ENCODE measurements around the gene VEZT.

Gene VEZT

GRCh38 chr12:95248604-95249360 lies 31.2 kb downstream of the VEZT start:
- no peak for DNase-seq (ENCODE audit: low read depth in 1 of 2, low spot score in 1 of 2)

DNA sequence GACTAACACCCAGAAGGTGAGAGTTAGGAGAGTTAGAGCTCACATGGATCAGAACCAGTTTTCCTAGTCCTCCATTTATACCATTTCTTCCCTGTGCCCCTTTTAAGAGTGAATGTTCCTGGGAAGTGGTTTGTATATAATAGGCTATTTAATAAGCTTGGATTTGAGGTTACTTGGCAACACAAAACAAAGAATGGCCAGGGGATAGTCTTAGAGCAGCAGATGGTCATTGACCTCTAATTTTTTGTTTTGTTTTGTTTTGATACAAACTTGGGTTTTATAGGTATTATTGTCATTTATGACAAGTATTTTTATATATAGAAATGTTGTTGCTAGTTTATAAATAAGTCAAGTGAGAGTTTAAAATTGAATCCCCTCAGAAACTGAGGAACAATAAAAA lies 35.8 kb downstream of the VEZT start:
- DNase-seq (ENCODE audit: low read depth in 1 of 2, low spot score in 1 of 2) = no peak

GRCh38 chr12:95257541-95257940 lies 39.9 kb downstream of the VEZT start:
- no peak for DNase-seq (ENCODE audit: low read depth in 1 of 2, low spot score in 1 of 2)

DNA sequence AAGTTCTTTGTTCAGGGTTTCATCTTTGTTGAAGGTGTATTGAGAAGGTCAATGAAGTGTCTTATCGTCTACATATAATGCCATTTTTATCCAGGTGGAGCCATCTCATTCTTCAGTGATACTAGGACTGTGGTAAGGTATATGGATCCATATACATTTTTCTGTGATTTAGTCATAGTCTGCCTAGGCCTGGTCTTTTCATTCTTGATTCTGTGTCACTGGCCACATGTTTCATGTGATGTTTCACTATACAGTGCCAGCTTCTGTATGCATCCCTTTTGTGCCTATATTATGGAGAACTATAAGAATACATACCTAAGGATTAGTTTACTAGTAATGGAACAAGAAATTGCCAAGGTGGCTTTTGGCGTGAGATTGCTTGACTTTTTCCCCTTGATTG lies 40.5 kb downstream of the VEZT start:
- no peak for DNase-seq (ENCODE audit: low read depth in 1 of 2, low spot score in 1 of 2)

DNA sequence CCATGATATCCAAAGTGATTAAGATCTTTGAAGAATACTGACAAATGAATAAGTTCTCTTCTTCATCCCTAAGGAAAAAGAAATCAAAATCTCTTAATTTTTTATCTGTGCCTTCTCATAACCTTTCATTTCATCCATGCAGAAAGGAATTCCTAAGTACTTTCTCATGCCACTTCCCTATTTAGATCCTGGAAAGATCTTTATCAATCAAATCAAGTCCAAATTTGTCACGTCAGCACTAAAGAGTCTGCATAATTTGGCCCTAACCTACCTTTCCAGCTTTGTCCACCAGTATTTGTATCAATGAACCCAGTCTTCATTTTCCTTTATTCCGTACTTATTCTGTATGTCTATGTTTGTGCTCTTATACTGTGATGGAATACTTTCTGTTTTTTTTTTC lies 41.2 kb downstream of the VEZT start:
- DNase-seq (ENCODE audit: low read depth in 1 of 2, low spot score in 1 of 2) = no peak

- DNase-seq (ENCODE audit: low read depth in 1 of 2, low spot score in 1 of 2) = no peak
Measured at GRCh38 chr12:95259368-95259767, 41.8 kb downstream of the VEZT start.

DNA sequence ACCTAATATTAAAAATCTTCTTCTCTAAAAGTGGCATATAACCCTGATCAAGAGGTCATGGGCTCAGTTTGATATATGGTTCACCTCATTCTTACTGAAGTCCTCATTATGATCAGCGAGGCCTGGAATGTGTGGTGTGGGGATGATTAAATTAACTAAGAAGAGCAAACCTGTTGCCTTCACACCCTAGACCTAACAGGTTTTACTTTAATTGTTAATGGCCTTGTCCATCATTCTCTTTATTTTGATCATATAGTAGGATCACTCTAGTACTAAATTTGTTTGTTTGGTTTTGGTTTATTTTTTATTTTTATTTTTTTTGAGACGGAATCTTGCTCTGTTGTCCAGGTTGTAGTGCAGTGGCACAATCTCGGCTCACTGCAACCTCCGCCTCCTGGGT lies 43.5 kb downstream of the VEZT start:
- DNase-seq (ENCODE audit: low read depth in 1 of 2, low spot score in 1 of 2) = no peak

- no peak for DNase-seq (ENCODE audit: low read depth in 1 of 2, low spot score in 1 of 2)
Measured at GRCh38 chr12:95262808-95263207, 45.2 kb downstream of the VEZT start.

DNA sequence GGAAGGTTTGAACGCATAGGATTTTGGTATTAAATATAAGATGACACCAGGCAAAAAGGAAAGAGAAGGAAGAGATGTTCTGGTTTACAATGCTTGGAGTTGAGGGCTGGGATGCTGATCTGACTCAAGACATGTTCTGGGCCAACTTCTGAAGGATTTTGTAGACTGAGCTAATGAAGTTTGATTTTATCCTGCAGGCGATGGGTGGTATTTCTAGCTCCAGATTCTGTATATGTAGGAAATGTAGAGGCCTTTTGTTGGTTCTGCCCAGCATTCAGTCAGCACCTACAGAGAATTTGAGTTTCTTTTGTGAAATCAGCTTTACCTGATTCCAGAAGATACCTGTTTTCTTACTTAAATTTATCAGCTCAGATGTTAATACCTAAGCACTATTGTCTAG lies 48.2 kb downstream of the VEZT start:
- no peak for DNase-seq (ENCODE audit: low read depth in 1 of 2, low spot score in 1 of 2)

- no peak for DNase-seq (ENCODE audit: low read depth in 1 of 2, low spot score in 1 of 2)
Measured at GRCh38 chr12:95266254-95266653, 48.6 kb downstream of the VEZT start.

DNA sequence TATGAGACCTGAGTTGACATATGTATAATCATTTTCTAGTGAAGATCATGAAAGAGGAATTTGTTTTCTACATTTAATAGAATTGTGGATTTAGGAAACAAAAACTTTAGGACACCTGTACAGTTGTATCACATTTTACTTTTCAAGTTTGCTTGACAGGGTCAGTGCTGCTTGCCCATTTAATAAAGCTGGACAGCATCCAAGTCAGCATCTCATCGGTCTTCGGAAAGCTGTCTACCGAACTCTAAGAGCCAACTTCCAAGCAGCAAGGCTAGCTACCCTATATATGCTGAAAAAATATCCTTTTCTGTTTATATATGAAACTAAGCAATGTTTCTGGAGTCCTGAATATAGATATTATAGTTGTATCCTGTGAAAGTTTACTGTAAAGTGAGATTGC lies 52.3 kb downstream of the VEZT start:
- no peak for DNase-seq (ENCODE audit: low read depth in 1 of 2, low spot score in 1 of 2)

- DNase-seq (ENCODE audit: low read depth in 1 of 2, low spot score in 1 of 2) = no peak
Measured at GRCh38 chr12:95271465-95271864, 53.9 kb downstream of the VEZT start.

- DNase-seq (ENCODE audit: low read depth in 1 of 2, low spot score in 1 of 2) = no peak
Measured at GRCh38 chr12:95277139-95277538, 59.5 kb downstream of the VEZT start.

DNA sequence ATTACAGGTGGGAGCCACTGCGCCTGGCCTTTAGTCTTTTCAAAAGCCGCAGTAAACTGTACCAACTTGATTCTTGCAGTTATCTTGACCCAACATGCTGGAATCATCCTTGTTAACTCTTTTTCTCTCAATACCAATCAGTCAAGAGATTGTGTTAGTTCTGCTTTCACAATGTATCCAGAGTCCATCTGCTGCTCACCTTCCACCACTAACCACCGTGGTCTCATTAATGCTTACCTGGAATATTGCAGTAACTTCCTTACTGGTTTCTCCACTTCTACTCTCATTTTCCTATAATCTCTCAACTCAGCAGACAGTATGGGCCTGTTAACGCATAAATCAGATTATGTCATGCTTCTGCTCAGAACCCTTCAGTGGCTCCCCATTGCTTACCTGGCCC lies 62.2 kb downstream of the VEZT start:
- no peak for DNase-seq (ENCODE audit: low read depth in 1 of 2, low spot score in 1 of 2)

DNA sequence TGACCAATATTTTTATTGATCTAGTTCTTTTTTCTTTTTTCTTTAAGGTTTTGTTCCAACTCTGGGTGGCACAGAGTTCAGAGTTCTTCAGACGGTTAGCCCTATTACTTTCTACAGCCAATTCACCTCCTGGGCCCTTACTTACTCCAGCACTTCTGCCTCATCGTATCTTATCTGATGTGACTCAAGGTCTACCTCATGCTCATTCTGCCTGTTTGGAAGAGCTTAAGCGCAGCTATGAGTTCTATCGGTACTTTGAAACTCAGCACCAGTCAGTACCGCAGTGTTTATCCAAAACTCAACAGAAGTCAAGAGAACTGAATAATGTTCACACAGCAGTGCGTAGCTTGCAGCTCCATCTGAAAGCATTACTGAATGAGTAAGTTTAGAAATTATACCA lies 64.7 kb downstream of the VEZT start:
- DNase-seq (ENCODE audit: low read depth in 1 of 2, low spot score in 1 of 2) = no peak

- no peak for DNase-seq (ENCODE audit: low read depth in 1 of 2, low spot score in 1 of 2)
Measured at GRCh38 chr12:95283371-95283770, 65.8 kb downstream of the VEZT start.

- no peak for DNase-seq (ENCODE audit: low read depth in 1 of 2, low spot score in 1 of 2)
Measured at GRCh38 chr12:95286713-95287112, 69.1 kb downstream of the VEZT start.

DNA sequence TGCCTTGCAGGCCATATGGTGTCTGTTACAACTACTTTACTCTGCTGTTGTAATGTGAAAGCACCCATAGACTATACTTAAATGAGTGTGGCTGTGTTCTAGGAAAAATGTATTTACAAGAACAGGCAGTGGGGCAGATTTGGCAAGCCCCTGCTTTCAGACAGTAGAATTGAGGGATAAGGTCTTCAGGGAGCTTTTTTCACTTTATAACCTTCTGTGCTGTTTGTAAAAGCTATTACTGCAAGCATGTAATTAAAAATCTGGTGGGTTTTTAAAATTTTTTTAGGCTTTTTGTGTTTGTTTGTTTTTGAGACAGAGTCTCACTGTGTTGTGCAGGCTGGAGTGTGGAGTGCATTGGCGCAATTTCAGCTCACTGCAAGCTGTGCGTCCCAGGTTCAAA lies 73.9 kb downstream of the VEZT start:
- DNase-seq (ENCODE audit: low read depth in 1 of 2, low spot score in 1 of 2) = no peak

- no peak for DNase-seq (ENCODE audit: low read depth in 1 of 2, low spot score in 1 of 2)
Measured at GRCh38 chr12:95298916-95299315, 81.3 kb downstream of the VEZT start.

DNA sequence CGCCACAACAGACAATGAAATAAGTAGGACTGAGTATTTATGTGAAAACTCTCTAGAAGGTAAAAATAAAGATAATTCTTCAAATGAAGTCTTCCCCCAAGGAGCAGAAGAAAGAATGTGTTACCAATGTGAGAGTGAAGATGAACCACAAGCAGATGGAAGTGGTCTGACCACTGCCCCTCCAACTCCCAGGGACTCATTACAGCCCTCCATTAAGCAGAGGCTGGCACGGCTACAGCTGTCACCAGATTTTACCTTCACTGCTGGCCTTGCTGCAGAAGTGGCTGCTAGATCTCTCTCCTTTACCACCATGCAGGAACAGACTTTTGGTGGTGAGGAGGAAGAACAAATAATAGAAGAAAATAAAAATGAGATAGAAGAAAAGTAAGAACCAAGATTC lies 82.7 kb downstream of the VEZT start:
- DNase-seq (ENCODE audit: low read depth in 1 of 2, low spot score in 1 of 2) = no peak

DNA sequence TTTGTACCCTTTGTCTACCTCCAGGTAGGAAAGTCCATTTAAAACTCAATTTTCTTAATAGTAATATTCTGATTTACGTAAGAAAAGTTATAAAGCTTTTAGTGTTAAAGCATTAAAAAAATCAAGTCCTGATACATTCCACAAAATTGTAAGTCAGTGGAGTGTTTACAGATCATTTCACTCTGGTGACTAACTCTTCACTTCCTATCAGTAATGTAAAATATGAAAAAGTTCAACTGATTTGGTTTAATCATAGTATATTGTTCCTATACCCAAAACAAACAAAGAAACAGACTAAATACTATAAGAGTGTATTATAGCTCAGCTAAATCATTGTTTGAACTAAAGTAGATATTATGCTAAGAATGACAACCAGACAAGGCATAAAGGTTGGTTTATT lies 85.9 kb downstream of the VEZT start:
- DNase-seq (ENCODE audit: low read depth in 1 of 2, low spot score in 1 of 2) = no peak

GRCh38 chr12:95304673-95305198 lies 87.1 kb downstream of the VEZT start:
- DNase-seq (ENCODE audit: low read depth in 1 of 2, low spot score in 1 of 2) = no peak

DNA sequence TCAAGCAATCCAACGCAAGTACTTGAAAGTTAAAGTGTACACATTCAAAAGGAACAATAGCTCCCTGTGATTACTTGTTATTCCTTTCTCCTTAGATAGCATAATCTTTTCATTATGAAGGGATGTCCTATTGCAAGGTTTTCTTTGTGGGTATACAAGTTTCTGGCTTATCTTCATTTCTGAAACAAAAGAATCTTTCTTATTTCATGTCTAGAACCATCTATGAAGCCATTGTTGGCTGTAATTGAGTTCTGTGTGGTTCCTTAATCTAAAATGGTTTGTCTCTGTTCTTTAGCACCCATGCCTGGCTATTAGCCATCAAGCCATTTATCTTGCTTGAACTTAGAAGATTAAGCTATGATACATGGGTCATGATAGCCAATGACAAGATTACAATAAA lies 95.0 kb downstream of the VEZT start:
- DNase-seq (ENCODE audit: low read depth in 1 of 2, low spot score in 1 of 2) = no peak
